ENCODE data around the gene ZNF776.
"Not testable (repeated sequence)": the region's sequence is repeated elsewhere in the genome, so short reads cannot be mapped to it uniquely, and the experiment has no call there.

The ZNF776 gene

DNA sequence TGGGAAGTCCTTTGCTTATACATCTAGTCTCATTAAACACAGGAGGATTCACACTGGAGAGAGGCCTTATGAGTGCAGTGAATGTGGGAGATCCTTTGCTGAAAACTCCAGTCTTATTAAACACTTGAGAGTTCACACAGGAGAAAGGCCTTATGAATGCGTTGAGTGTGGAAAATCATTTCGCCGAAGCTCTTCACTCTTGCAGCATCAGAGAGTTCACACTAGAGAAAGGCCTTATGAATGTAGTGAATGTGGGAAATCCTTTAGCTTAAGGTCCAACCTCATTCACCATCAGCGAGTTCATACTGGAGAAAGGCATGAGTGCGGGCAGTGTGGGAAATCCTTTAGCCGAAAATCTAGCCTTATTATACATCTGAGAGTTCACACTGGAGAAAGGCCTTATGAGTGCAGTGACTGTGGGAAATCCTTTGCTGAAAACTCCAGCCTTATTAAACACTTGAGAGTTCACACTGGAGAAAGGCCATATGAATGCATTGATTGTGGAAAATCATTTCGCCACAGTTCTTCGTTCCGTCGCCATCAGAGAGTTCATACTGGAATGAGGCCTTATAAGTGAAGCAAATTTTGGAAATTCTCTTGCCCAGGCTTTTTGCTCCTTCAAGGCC, 32.7 kb downstream of the ZNF776 start:
- no peak for DNase-seq

DNA sequence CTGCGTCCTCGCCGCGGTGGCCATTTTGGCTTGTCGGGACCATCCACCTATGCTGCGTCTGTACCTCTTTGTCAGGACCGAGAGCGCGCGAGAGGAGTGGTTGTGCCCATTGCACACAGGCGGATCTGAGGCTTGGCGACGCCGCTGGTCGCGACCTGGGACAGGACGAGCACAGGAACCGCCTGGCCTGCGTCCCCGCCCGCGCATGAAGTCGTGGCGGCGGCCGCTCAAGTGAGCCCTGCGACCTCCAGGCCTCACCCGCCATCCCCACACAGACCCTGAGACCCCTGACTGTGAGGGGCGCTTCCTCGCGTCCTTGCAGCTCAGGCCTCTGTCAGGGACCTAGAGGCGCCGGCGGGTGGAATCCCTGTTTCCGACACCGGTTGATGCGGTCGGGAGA, 39.7 kb downstream of the ZNF776 start:
- DNase-seq = no peak

DNA sequence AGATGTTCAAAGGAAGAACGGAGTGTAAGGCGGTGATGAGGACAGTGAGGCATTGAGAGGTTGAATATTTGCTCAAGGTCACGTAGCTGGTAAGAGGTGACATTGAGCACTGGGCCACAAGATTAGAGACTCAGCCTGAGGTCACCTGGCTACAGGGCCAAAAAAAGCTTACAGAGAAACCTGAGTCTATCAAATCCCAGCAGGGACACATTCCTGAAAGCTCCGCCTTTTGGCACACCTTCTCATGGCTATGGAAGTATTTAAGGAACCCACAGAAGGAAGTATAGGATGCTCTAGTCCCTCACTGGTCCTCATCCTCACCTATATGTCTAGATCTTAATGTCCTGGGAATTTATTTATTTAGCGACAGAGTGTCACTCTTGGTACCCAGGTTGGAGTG, 40.3 kb downstream of the ZNF776 start:
- no peak for DNase-seq

DNA sequence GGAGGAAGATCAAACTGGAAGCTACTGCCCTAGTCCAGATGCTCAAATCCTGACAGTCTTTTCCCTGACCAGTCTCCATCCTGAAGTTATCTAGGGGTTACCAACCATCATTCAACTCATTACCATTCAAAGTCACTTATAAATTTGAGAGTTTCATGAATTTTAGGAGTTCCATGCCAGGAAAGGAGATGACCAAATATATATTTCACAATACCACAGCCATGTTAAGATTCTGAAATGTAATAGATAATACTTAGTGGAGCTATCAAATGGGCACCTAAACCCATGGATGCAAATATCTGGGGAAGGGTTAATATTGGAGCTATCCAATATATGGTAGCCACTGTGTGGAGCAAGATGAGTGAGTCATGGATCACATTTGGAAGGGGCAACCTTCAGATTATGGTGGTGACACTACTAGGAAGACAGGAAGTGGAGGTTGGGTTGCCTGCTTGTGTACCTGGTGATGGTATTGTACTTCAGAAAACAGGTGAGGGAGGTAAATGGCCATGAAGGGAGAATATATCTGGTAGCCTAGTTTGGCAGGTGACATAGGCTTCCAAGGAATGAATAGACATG, 41.6 kb downstream of the ZNF776 start:
- DNase-seq = no peak

DNA sequence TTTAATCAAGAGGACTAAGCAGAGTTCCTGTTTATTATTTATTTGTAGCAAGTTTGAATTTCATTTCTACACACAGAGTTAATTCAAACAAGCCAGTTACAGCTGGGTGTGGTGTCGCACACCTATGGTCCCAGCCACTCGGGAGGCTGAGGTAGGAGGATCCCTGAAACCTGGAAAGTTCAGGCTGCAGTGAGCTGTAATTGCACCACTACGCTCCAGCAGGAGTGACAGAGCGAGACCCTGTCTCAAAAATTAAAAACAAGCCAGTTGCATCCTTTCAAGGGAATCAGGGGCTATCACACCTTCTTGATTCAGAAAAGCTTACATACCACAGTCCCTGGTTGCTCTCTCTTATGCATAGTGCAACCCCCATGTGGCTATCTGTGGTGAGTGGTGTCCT, 42.7 kb downstream of the ZNF776 start:
- no peak for DNase-seq

DNA sequence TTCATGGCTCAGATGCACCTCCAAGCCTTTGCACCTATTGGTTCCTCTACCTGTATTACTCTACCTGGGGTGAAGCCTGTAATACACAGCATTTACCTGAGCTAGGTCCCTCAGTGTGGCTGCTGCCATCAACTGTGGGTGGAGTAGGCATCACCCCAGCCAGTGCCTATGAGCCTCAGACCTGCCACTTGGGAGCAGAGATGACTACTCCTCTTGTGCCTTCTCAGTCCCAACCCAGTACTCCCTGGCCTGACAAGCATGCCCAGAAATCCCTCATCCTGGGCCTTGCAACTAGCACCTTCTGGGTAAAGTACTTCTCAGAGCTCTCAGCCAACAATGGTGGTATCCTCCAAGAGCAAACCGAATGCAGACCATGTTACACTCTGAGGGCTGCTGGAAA, 50.0 kb downstream of the ZNF776 start:
- DNase-seq = not testable (repeated sequence)

DNA sequence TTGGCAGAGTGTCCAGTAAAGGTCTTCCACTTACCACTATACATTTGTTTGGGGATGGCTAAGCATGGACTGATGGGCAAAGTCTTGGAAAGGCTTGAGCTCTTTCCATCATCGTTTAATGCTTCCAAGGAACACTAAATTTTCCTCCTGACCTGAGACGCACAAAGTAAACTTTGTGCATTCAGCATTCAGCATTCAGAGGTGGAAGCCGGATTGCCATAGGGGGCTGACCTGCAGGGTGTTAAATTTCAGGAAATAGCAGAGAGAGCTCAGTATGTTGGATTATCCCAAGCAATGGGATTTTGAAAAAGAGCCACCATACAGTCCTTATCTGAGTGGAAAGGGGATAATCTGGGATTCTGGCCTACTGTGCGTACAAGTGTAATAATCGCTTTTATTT, 54.1 kb downstream of the ZNF776 start:
- DNase-seq = no peak

DNA sequence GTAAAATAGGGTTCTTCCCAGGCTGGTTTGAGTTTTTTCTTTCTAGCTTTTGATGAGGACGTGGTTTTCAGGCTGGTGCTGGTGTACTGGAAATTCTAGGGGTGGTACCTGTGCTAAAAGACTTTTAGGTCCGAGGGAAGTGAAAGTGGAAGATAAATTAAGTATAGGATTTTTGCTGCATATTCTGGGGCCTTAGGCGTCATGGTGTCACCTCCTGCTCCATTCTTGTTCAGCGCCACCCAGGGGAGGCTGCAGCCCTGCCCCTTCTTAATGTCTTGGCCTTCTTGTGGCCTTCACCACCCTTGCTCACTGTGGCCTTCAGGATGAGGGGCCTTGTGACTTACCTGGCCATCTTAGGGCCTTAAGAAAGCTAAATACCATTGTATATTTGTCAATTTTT, 55.7 kb downstream of the ZNF776 start:
- DNase-seq = no peak

DNA sequence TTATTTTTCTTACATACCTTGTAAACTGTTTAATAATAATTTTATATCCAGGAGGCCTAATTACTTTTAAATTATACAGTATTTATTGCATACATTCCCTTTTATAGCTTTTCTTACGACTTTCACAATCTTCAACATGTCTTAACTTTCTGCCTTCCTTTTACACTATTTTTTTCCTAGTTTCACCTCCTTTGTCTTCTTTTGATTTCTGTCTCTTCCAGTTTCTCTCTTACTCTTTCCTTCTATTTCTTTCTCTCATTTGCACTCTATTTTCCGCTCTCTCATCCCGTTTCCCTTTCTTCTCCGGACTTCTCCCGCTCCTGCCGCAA, 56.6 kb downstream of the ZNF776 start:
- DNase-seq = no peak

DNA sequence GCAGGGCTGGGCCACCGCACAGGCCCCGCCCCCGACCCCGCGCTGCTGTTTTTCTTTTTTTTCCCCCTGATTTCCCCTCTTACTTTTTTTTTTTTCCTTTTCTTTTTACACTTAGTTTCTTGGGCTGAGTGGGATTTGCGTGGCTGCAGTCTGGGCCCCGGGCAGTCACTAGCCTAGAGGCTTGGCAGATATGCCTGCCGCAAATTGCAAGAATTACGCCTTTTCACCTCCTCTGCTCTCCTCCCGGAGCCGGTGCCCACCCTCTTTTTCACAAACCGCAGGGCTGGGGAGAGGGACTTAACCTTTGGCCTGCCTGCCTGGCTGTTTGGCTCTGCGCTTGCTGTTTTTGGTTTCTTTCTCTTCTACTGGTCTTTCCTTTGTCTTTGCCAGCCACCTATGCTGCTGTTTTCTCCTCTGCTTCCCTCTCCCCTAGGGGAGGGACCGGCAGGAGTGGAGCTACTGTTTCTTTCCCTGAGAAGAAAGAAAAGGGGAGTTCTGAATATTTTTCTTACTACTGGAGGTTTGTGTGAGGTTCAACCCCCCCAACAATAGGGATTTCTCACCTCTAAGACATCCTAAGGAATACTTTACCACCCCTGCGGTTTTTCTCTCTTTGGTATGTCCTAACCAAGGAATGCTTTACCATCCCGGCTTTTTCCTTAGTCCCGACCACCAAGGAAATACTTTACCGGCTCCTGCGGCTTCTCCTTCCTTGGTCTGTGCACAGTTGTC, 57.1 kb downstream of the ZNF776 start:
- no peak for DNase-seq

DNA sequence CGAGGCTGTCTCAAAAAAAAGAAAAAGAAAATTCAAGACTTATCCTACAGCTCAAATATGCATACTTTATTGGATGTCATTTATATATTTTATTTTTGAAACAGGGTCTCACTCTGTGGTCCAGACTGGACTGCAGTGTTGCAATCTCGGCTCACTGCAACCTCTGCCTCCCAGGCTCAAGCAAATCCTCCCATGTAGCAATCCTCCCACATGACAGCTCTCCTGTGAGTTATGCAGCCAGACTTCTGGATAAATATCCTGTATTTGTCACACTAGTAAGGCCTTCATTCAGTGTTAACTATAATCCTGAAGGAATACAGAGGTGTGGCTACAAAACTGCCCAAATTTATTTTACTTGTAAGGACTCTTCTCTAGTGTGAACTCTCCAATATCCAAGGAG, 60.9 kb downstream of the ZNF776 start:
- DNase-seq = no peak
